Right lung (tissue), 5 donors: ENCODE results near the gene TMEM120B. TPM values are rescaled to one million over a fixed set of nuclear protein-coding genes. Genes with fewer than 3 reads are reported as not detected.
"Not testable (repeated sequence)": the region's sequence is repeated elsewhere in the genome, so short reads cannot be mapped to it uniquely, and the experiment has no call there.

Experiments used
- DNase-seq, 2 donors: peaks; one replicate each; pipeline ENCODE4 v3.0.0-alpha.2; 2013
- polyA plus RNA-seq, 5 donors: library from polyadenylated mRNA; unstranded; fragments of 120-200 nt; gene quantifications; one replicate each; pipeline versions ENCODE4 v1.2.1 to v1.2.3, GENCODE V29; 2013; ENCODE audit warnings: inconsistent platforms in 1 of 5, low replicate concordance in 1 of 5; ENCODE audit not compliant: insufficient read length in 5 of 5, insufficient read depth in 1 of 5

Gene TMEM120B
- polyA plus RNA-seq, 5 donors, result 6.8 to 13.5 (median 11.3) TPM

- DNase-seq, result no peak
Measured at GRCh38 chr12:121789800-121790728, 77.5 kb downstream of the TMEM120B start.

GRCh38 chr12:121790785-121791184, 78.2 kb downstream of the TMEM120B start:
- DNase-seq, result not testable (repeated sequence)

GRCh38 chr12:121791671-121792551, 79.4 kb downstream of the TMEM120B start:
- DNase-seq, result no peak

GRCh38 chr12:121792607-121793439, 80.3 kb downstream of the TMEM120B start:
- DNase-seq, result no peak

- DNase-seq, result no peak
Measured at GRCh38 chr12:121793440-121793837, 80.9 kb downstream of the TMEM120B start, which contains the start of gene RHOF. RHOF (minus strand) TSS chr12:121793688; CDS start chr12:121793633, 55 bp downstream.

GRCh38 chr12:121793838-121794533, 81.4 kb downstream of the TMEM120B start:
- peak; percentile 90 to 91 for DNase-seq

- DNase-seq, result no peak
Measured at GRCh38 chr12:121794534-121795033, 82.0 kb downstream of the TMEM120B start.

GRCh38 chr12:121795034-121795968, 82.7 kb downstream of the TMEM120B start:
- DNase-seq, result peak in 1 of 2 donors; percentile 84

GRCh38 chr12:121796855-121797751, 84.6 kb downstream of the TMEM120B start:
- DNase-seq, result peak; percentile 89

GRCh38 chr12:121797937-121798786, 85.6 kb downstream of the TMEM120B start:
- DNase-seq, result no peak

GRCh38 chr12:121798787-121799155, 86.2 kb downstream of the TMEM120B start:
- no peak for DNase-seq

GRCh38 chr12:121799156-121799841, 86.7 kb downstream of the TMEM120B start:
- no peak for DNase-seq

- peak; percentile 74 to 79 for DNase-seq
Measured at GRCh38 chr12:121799842-121800693, 87.5 kb downstream of the TMEM120B start.

GRCh38 chr12:121800694-121801594, 88.4 kb downstream of the TMEM120B start:
- DNase-seq, result no peak
